Activated CD8-positive, alpha-beta memory T cell treated with anti-CD3 and anti-CD28 coated beads for 48 hours (primary cell): Measurements from ENCODE around the gene SCLY.
A peak's percentile ranks its signal among the peaks of the same experiment; 100 is the strongest.
"Not testable (repeated sequence)": the region's sequence is repeated elsewhere in the genome, so short reads cannot be mapped to it uniquely, and the experiment has no call there.

Experiments used
- DNase-seq, 3 experiments: peaks; one replicate each; pipeline ENCODE4 v3.0.0-alpha.2; 2020; ENCODE audit warnings: low read depth in 2 of 3, low spot score in 2 of 3

The SCLY gene

GRCh38 chr2:238039985-238040384, 20.8 kb upstream of the SCLY start:
- DNase-seq, result no peak

- no peak for DNase-seq
Measured at GRCh38 chr2:238040918-238041317, 19.9 kb upstream of the SCLY start.

GRCh38 chr2:238042090-238042489, 18.7 kb upstream of the SCLY start:
- DNase-seq, result no peak

GRCh38 chr2:238042849-238043584, 17.8 kb upstream of the SCLY start:
- DNase-seq, result no peak

- no peak for DNase-seq
Measured at GRCh38 chr2:238043851-238044250, 16.9 kb upstream of the SCLY start.

- DNase-seq, result no peak
Measured at GRCh38 chr2:238045575-238045974, 15.2 kb upstream of the SCLY start.

- DNase-seq, result no peak
Measured at GRCh38 chr2:238046725-238047270, 14.0 kb upstream of the SCLY start.

- no peak for DNase-seq
Measured at GRCh38 chr2:238053191-238053776, 7.5 kb upstream of the SCLY start.

- no peak for DNase-seq
Measured at GRCh38 chr2:238055841-238056240, 5.0 kb upstream of the SCLY start.

GRCh38 chr2:238057696-238058575, 2.9 kb upstream of the SCLY start:
- not testable (repeated sequence) for DNase-seq

GRCh38 chr2:238059505-238059904, 1.3 kb upstream of the SCLY start:
- DNase-seq, result no peak

- no peak for DNase-seq
Measured at GRCh38 chr2:238060096-238060541, 682 bp upstream of the SCLY start.

- DNase-seq, result peak in 2 of 3 experiments; percentile 21 to 30
Measured at GRCh38 chr2:238061315-238062202, 758 bp downstream of the SCLY start.

GRCh38 chr2:238063414-238064189, 2.8 kb downstream of the SCLY start:
- no peak for DNase-seq

- DNase-seq, result no peak
Measured at GRCh38 chr2:238064376-238064775, 3.6 kb downstream of the SCLY start.

GRCh38 chr2:238065071-238065846, 4.5 kb downstream of the SCLY start:
- no peak for DNase-seq

- no peak for DNase-seq
Measured at GRCh38 chr2:238066218-238066617, 5.4 kb downstream of the SCLY start.

- not testable (repeated sequence) for DNase-seq
Measured at GRCh38 chr2:238066718-238067117, 5.9 kb downstream of the SCLY start.

- no peak for DNase-seq
Measured at GRCh38 chr2:238067939-238068338, 7.1 kb downstream of the SCLY start.
